ENCODE data around the gene CRTC3.
A peak's percentile ranks its signal among the peaks of the same experiment; 100 is the strongest.
"Not testable (repeated sequence)": the region's sequence is repeated elsewhere in the genome, so short reads cannot be mapped to it uniquely, and the experiment has no call there.

CRTC3 gene

GRCh38 chr15:90646662-90647305 is 117.1 kb downstream of the CRTC3 start:
- H3K27ac ChIP-seq (ENCODE audit: low read length): no peak overlapping the region
- H3K4me3 ChIP-seq (ENCODE audit: low read length): no peak overlapping the region
- H3K27me3 ChIP-seq (ENCODE audit: insufficient read depth, low read length): no peaks in the 10 kb centered on the region
- H3K4me1 ChIP-seq (ENCODE audit: insufficient read depth, low read length): no peaks in the 10 kb centered on the region
- no peaks in the 10 kb centered on the region for H3K9me3 ChIP-seq (ENCODE audit: insufficient read depth, low read depth, low read length)
- H3K9ac ChIP-seq (ENCODE audit: low read depth, low read length): no peak overlapping the region
- no peaks in the 10 kb centered on the region for H3K36me3 ChIP-seq (ENCODE audit: insufficient read depth, low read depth, low read length)

GRCh38 chr15:90647326-90647725 is 117.6 kb downstream of the CRTC3 start:
- H3K27ac ChIP-seq (ENCODE audit: low read length): no peak overlapping the region
- H3K36me3 ChIP-seq (ENCODE audit: insufficient read depth, low read depth, low read length): no peaks in the 10 kb centered on the region
- no peak overlapping the region for H3K4me3 ChIP-seq (ENCODE audit: low read length)
- no peaks in the 10 kb centered on the region for H3K4me1 ChIP-seq (ENCODE audit: insufficient read depth, low read length)
- no peaks in the 10 kb centered on the region for H3K27me3 ChIP-seq (ENCODE audit: insufficient read depth, low read length)
- no peaks in the 10 kb centered on the region for H3K9me3 ChIP-seq (ENCODE audit: insufficient read depth, low read depth, low read length)
- no peak overlapping the region for H3K9ac ChIP-seq (ENCODE audit: low read depth, low read length)

GRCh38 chr15:90648137-90649070 is 118.7 kb downstream of the CRTC3 start:
- no peaks in the 10 kb centered on the region for H3K9me3 ChIP-seq (ENCODE audit: insufficient read depth, low read depth, low read length)
- H3K4me3 ChIP-seq (ENCODE audit: low read length): no peak overlapping the region
- H3K27ac ChIP-seq (ENCODE audit: low read length): no peak overlapping the region
- H3K27me3 ChIP-seq (ENCODE audit: insufficient read depth, low read length): no peaks in the 10 kb centered on the region
- H3K4me1 ChIP-seq (ENCODE audit: insufficient read depth, low read length): no peaks in the 10 kb centered on the region
- H3K9ac ChIP-seq (ENCODE audit: low read depth, low read length): no peak overlapping the region
- H3K36me3 ChIP-seq (ENCODE audit: insufficient read depth, low read depth, low read length): no peaks in the 10 kb centered on the region

- Histone ChIP-seq H3K27ac (ENCODE audit: low read length) (peak overlapping the region; percentile 14), H3K4me1 (ENCODE audit: insufficient read depth, low read length) (no peaks in the 10 kb centered on the region), H3K9me3 (ENCODE audit: insufficient read depth, low read depth, low read length) (no peaks in the 10 kb centered on the region), H3K4me3 (ENCODE audit: low read length) (no peak overlapping the region), H3K36me3 (ENCODE audit: insufficient read depth, low read depth, low read length) (no peaks in the 10 kb centered on the region), H3K9ac (ENCODE audit: low read depth, low read length) (no peak overlapping the region), H3K27me3 (ENCODE audit: insufficient read depth, low read length) (no peaks in the 10 kb centered on the region)
Measured at GRCh38 chr15:90650117-90650955, 120.6 kb downstream of the CRTC3 start.

GRCh38 chr15:90650956-90651689 is 121.4 kb downstream of the CRTC3 start:
- no peak overlapping the region for H3K9ac ChIP-seq (ENCODE audit: low read depth, low read length)

DNA sequence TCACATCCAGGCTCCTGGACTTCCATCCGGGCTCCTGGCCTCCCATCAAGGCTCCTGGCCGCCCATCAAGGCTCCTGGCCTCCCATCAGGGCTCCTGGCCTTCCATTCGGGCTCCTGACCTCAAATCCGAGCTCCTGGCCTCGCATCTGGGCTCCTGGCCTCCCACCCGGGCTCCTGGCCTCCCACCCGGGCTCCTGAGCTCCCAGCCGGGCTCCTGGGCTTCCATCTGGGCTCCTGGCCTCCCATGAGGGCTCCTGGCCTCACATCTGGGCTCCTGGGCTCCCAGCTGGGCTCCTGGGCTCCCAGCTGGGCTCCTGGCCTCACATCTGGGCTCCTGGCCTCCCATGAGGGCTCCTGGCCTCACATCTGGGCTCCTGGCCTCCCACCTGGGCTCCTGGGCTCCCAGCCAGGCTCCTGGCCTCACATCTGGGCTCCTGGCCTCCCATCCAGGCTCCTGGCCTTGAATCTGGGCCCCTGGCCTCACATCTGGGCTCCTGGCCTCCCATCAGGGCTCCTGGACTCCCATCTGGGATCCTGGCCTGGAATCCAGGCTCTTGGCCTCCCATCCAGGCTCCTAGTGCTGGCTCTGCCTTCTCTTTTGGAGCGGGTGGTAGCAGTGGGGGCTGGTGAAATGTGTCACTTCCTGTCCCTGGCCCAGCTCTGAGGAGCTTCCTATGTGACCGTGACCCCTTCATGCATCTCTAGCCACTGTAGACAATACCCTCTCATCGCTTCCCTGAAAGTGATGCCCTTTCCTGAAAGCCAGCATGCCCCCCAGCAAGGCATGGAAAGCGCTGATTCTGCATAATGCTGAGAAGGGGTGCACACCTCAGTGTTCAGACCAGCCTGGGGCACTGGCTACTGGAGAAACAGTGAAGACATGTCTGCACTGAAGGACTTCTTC is 124.8 kb downstream of the CRTC3 start:
- no peak overlapping the region for H3K27ac ChIP-seq (ENCODE audit: low read length)
- H3K4me3 ChIP-seq (ENCODE audit: low read length): no peak overlapping the region
- no peak overlapping the region for H3K9ac ChIP-seq (ENCODE audit: low read depth, low read length)
- H3K36me3 ChIP-seq (ENCODE audit: insufficient read depth, low read depth, low read length): no peaks in the 10 kb centered on the region
- no peaks in the 10 kb centered on the region for H3K9me3 ChIP-seq (ENCODE audit: insufficient read depth, low read depth, low read length)
- H3K4me1 ChIP-seq (ENCODE audit: insufficient read depth, low read length): no peaks in the 10 kb centered on the region
- H3K27me3 ChIP-seq (ENCODE audit: insufficient read depth, low read length): no peaks in the 10 kb centered on the region

More at GRCh38 chr15:90650956-90651689, 121.4 kb downstream of the CRTC3 start:
- Histone ChIP-seq H3K36me3 (ENCODE audit: insufficient read depth, low read depth, low read length) (no peaks in the 10 kb centered on the region), H3K4me1 (ENCODE audit: insufficient read depth, low read length) (no peaks in the 10 kb centered on the region), H3K9me3 (ENCODE audit: insufficient read depth, low read depth, low read length) (no peaks in the 10 kb centered on the region), H3K27me3 (ENCODE audit: insufficient read depth, low read length) (no peaks in the 10 kb centered on the region), H3K27ac (ENCODE audit: low read length) (no peak overlapping the region), H3K4me3 (ENCODE audit: low read length) (no peak overlapping the region)

GRCh38 chr15:90657520-90658172 is 127.9 kb downstream of the CRTC3 start:
- not testable (repeated sequence) for H3K27me3 ChIP-seq (ENCODE audit: insufficient read depth, low read length); H3K27ac ChIP-seq (ENCODE audit: low read length); H3K36me3 ChIP-seq (ENCODE audit: insufficient read depth, low read depth, low read length); H3K9ac ChIP-seq (ENCODE audit: low read depth, low read length); H3K9me3 ChIP-seq (ENCODE audit: insufficient read depth, low read depth, low read length); H3K4me3 ChIP-seq (ENCODE audit: low read length); H3K4me1 ChIP-seq (ENCODE audit: insufficient read depth, low read length)

- Histone ChIP-seq H3K27ac (ENCODE audit: low read length) (no peak overlapping the region), H3K4me3 (ENCODE audit: low read length) (no peak overlapping the region), H3K9ac (ENCODE audit: low read depth, low read length) (no peak overlapping the region), H3K27me3 (ENCODE audit: insufficient read depth, low read length) (no peaks in the 10 kb centered on the region), H3K9me3 (ENCODE audit: insufficient read depth, low read depth, low read length) (no peaks in the 10 kb centered on the region), H3K36me3 (ENCODE audit: insufficient read depth, low read depth, low read length) (no peaks in the 10 kb centered on the region), H3K4me1 (ENCODE audit: insufficient read depth, low read length) (no peaks in the 10 kb centered on the region)
Measured at GRCh38 chr15:90659481-90659880, 129.8 kb downstream of the CRTC3 start.

GRCh38 chr15:90660195-90660998 is 130.7 kb downstream of the CRTC3 start:
- Histone ChIP-seq H3K27me3 (ENCODE audit: insufficient read depth, low read length) (no peaks in the 10 kb centered on the region), H3K36me3 (ENCODE audit: insufficient read depth, low read depth, low read length) (no peaks in the 10 kb centered on the region), H3K9ac (ENCODE audit: low read depth, low read length) (no peak overlapping the region), H3K9me3 (ENCODE audit: insufficient read depth, low read depth, low read length) (no peaks in the 10 kb centered on the region), H3K4me3 (ENCODE audit: low read length) (no peak overlapping the region), H3K27ac (ENCODE audit: low read length) (no peak overlapping the region), H3K4me1 (ENCODE audit: insufficient read depth, low read length) (no peaks in the 10 kb centered on the region)

- not testable (repeated sequence) for H3K4me3 ChIP-seq (ENCODE audit: low read length); H3K27me3 ChIP-seq (ENCODE audit: insufficient read depth, low read length); H3K9me3 ChIP-seq (ENCODE audit: insufficient read depth, low read depth, low read length); H3K9ac ChIP-seq (ENCODE audit: low read depth, low read length); H3K27ac ChIP-seq (ENCODE audit: low read length); H3K36me3 ChIP-seq (ENCODE audit: insufficient read depth, low read depth, low read length); H3K4me1 ChIP-seq (ENCODE audit: insufficient read depth, low read length)
Measured at GRCh38 chr15:90660999-90661330, 131.2 kb downstream of the CRTC3 start.
